Measurements from ENCODE around the gene MTHFD2. TPM values are rescaled to one million over a fixed set of nuclear protein-coding genes. Genes with fewer than 3 reads are reported as not detected.

Gene MTHFD2
- polyA plus RNA-seq, 3 donors, result 24.1 to 39.4 (median 38.5) TPM

DNA sequence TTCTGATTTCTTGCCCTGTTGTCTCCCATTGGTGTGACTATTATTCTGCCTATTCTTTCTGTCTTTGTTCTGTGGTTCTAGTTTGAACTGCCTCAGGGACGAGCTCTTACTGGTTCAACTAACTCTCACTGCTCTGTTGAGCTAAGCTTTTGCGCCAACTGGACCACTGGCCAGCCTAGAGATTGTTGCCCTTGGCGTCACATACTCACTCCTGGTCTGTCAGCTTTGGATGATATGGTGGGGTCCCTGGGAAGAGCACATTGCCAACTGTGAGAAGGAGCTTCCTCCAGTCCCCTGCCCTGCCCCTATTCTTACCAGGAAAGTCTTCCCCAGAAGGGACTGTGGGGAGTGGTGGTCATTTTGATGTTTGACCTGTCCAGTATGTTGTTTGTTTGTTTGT is 6.0 kb downstream of the MTHFD2 start:
- peaks cover 90% of the 10 kb centered on the region for H3K79me2 ChIP-seq (ENCODE audit: insufficient read depth, low read length)
- Mint-ChIP-seq H3K4me3 (no peak overlapping the region), H3K9me3 (peaks cover 0 to 2% (median 0%) of the 10 kb centered on the region in 7 donors), H3K27ac (peak overlapping the region in 6 of 7 donors; percentile 12 to 95 (median 70)), H3K36me3 (peaks cover 29 to 50% of the 10 kb centered on the region in 2 donors), H3K27me3 (ENCODE audit: low read depth in 3 of 3) (no peaks in the 10 kb centered on the region), H3K4me1 (peaks cover 55% of the 10 kb centered on the region)
- H3K36me3 ChIP-seq (replicated peaks in 1 of 2; ENCODE audit: control insufficient read depth in 1 of 2, insufficient read depth in 2 of 2, low read length in 2 of 2), result peaks cover 20 to 48% of the 10 kb centered on the region in 2 donors
- no peak overlapping the region for H3K4me3 ChIP-seq (replicated peaks in 1 of 3; ENCODE audit: low read depth in 2 of 3, low read length in 3 of 3)
- intact Hi-C loops (cut with micrococcal nuclease), result no loop called here
- no CpG with 5 or more reads among the region's 3 CpGs for WGBS (ENCODE audit: insufficient coverage)
- H3K9me3 ChIP-seq (replicated peaks in 1 of 2; ENCODE audit: control insufficient read depth in 1 of 2, insufficient read depth in 1 of 2, low read length in 2 of 2), result no peaks in the 10 kb centered on the region
- peaks cover 31 to 48% of the 10 kb centered on the region in 2 donors for H3K4me1 ChIP-seq (ENCODE audit: control insufficient read depth in 1 of 2, insufficient read depth in 2 of 2, low read length in 2 of 2)
- no peak overlapping the region for H3K9ac ChIP-seq (ENCODE audit: insufficient read depth, low read length, poor library complexity, severe bottlenecking)
- H3K4me2 ChIP-seq (replicated peaks; ENCODE audit: extremely low read depth, low read length, poor library complexity, severe bottlenecking), result no peak overlapping the region
- no peaks in the 10 kb centered on the region for H3K27me3 ChIP-seq (ENCODE audit: control insufficient read depth in 2 of 2, insufficient read depth in 2 of 2, low read length in 2 of 2)
- no peak for DNase-seq
- TF ChIP-seq, protein P1, sequence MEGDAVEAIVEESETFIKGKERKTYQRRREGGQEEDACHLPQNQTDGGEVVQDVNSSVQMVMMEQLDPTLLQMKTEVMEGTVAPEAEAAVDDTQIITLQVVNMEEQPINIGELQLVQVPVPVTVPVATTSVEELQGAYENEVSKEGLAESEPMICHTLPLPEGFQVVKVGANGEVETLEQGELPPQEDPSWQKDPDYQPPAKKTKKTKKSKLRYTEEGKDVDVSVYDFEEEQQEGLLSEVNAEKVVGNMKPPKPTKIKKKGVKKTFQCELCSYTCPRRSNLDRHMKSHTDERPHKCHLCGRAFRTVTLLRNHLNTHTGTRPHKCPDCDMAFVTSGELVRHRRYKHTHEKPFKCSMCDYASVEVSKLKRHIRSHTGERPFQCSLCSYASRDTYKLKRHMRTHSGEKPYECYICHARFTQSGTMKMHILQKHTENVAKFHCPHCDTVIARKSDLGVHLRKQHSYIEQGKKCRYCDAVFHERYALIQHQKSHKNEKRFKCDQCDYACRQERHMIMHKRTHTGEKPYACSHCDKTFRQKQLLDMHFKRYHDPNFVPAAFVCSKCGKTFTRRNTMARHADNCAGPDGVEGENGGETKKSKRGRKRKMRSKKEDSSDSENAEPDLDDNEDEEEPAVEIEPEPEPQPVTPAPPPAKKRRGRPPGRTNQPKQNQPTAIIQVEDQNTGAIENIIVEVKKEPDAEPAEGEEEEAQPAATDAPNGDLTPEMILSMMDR (IDR thresholded peaks at IDR 0.05), result no peak
- H2AFZ ChIP-seq (ENCODE audit: insufficient read depth, low read depth, low read length, poor library complexity, severe bottlenecking), result no peak overlapping the region
- peak overlapping the region in 1 of 2 donors; percentile 84 for H3K27ac ChIP-seq (ENCODE audit: low read depth in 1 of 2, low read length in 2 of 2)
- H4K20me1 ChIP-seq (ENCODE audit: insufficient read depth, low read length), result peaks cover 68% of the 10 kb centered on the region

DNA sequence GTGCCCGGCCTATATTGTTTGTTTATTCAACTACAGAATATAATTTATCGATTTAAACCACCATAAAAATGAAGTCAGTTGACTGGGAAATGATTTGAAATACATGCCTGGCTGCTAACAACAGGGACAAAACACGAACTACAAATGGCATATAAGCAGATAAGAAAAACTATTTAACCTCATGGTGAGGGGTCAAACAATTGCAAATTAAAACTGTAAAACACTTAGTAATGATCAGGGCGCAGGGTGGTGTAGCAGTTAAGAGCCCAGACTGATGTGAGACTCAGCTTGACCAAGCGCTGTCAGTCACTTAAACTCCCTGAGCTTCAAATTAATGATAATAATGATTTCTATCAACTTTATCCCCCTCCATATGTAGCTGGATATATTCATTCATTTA is 6.7 kb downstream of the MTHFD2 start:
- Histone ChIP-seq H3K4me1 (ENCODE audit: control insufficient read depth in 1 of 2, insufficient read depth in 2 of 2, low read length in 2 of 2) (peaks cover 24 to 41% of the 10 kb centered on the region in 2 donors), H3K4me3 (replicated peaks in 1 of 3; ENCODE audit: low read depth in 2 of 3, low read length in 3 of 3) (no peak overlapping the region), H3K27me3 (ENCODE audit: control insufficient read depth in 2 of 2, insufficient read depth in 2 of 2, low read length in 2 of 2) (no peaks in the 10 kb centered on the region), H3K27ac (ENCODE audit: low read depth in 1 of 2, low read length in 2 of 2) (peak overlapping the region; percentile 21 to 84), H3K36me3 (replicated peaks in 1 of 2; ENCODE audit: control insufficient read depth in 1 of 2, insufficient read depth in 2 of 2, low read length in 2 of 2) (peaks cover 27 to 55% of the 10 kb centered on the region in 2 donors), H3K4me2 (replicated peaks; ENCODE audit: extremely low read depth, low read length, poor library complexity, severe bottlenecking) (no peak overlapping the region), H3K9me3 (replicated peaks in 1 of 2; ENCODE audit: control insufficient read depth in 1 of 2, insufficient read depth in 1 of 2, low read length in 2 of 2) (no peaks in the 10 kb centered on the region), H3K9ac (ENCODE audit: insufficient read depth, low read length, poor library complexity, severe bottlenecking) (no peak overlapping the region), H2AFZ (ENCODE audit: insufficient read depth, low read depth, low read length, poor library complexity, severe bottlenecking) (no peak overlapping the region), H3K79me2 (ENCODE audit: insufficient read depth, low read length) (peaks cover 83% of the 10 kb centered on the region), H4K20me1 (ENCODE audit: insufficient read depth, low read length) (peaks cover 61% of the 10 kb centered on the region)
- intact Hi-C loops (cut with micrococcal nuclease), result no loop called here
- no peak overlapping the region for H3K4me3 Mint-ChIP-seq
- H3K9me3 Mint-ChIP-seq, result peaks cover 0 to 2% (median 0%) of the 10 kb centered on the region in 7 donors
- WGBS (ENCODE audit: insufficient coverage), result no CpG with 5 or more reads among the region's 5 CpGs
- H3K36me3 Mint-ChIP-seq, result peaks cover 35 to 57% of the 10 kb centered on the region in 2 donors
- TF ChIP-seq, protein P1 (IDR thresholded peaks at IDR 0.05), result no peak
- no peaks in the 10 kb centered on the region for H3K27me3 Mint-ChIP-seq (ENCODE audit: low read depth in 3 of 3)
- no peak for DNase-seq
- peak overlapping the region; percentile 78 to 95 (median 94) for H3K27ac Mint-ChIP-seq
- H3K4me1 Mint-ChIP-seq, result peaks cover 48% of the 10 kb centered on the region
